ENCODE data around the gene GIMAP8. TPM values are rescaled to one million over a fixed set of nuclear protein-coding genes. Genes with fewer than 3 reads are reported as not detected.

GIMAP8 gene
- total RNA-seq, 1 donor from 2014 or later, result not detected

DNA sequence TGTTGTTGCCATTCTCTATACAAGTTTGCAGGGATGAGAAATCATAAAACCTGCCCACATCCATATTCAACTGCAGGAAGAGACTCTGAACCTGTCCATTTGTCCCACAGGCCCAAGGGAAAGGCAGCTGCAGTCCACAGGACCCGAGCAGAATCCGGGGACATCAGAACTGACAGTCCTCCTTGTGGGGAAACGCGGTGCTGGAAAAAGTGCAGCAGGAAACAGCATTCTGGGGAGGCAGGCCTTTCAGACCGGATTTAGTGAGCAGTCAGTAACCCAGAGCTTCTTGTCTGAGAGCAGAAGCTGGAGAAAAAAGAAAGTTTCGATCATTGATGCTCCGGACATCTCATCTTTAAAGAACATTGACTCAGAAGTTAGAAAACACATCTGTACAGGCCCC lies 23.5 kb downstream of the GIMAP8 start:
- no peaks in the 10 kb centered on the region for H3K9me3 Mint-ChIP-seq (ENCODE audit: low read depth)
- H3K4me3 Mint-ChIP-seq (ENCODE audit: unreplicated experiment), result no peak overlapping the region
- H3K27me3 Mint-ChIP-seq (ENCODE audit: low read depth), result peaks cover 14% of the 10 kb centered on the region
- no peaks in the 10 kb centered on the region for H3K36me3 Mint-ChIP-seq (ENCODE audit: low read depth)
- TF ChIP-seq, protein P1, sequence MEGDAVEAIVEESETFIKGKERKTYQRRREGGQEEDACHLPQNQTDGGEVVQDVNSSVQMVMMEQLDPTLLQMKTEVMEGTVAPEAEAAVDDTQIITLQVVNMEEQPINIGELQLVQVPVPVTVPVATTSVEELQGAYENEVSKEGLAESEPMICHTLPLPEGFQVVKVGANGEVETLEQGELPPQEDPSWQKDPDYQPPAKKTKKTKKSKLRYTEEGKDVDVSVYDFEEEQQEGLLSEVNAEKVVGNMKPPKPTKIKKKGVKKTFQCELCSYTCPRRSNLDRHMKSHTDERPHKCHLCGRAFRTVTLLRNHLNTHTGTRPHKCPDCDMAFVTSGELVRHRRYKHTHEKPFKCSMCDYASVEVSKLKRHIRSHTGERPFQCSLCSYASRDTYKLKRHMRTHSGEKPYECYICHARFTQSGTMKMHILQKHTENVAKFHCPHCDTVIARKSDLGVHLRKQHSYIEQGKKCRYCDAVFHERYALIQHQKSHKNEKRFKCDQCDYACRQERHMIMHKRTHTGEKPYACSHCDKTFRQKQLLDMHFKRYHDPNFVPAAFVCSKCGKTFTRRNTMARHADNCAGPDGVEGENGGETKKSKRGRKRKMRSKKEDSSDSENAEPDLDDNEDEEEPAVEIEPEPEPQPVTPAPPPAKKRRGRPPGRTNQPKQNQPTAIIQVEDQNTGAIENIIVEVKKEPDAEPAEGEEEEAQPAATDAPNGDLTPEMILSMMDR (IDR thresholded peaks at IDR 0.05), result no peak
- DNase-seq (ENCODE audit: low spot score), result no peak
- no peak overlapping the region for H3K27ac Mint-ChIP-seq (ENCODE audit: unreplicated experiment)
- H3K4me1 Mint-ChIP-seq (ENCODE audit: low read depth), result no peaks in the 10 kb centered on the region

- TF ChIP-seq, protein P1 (IDR thresholded peaks at IDR 0.05), result no peak
- Mint-ChIP-seq H3K36me3 (ENCODE audit: low read depth) (no peaks in the 10 kb centered on the region), H3K27ac (ENCODE audit: unreplicated experiment) (no peak overlapping the region)
These were observed 25.9 kb downstream of the GIMAP8 start for GRCh38 chr7:150476285-150476684.

GRCh38 chr7:150476819-150477631 lies 26.6 kb downstream of the GIMAP8 start:
- Mint-ChIP-seq H3K4me1 (ENCODE audit: low read depth) (no peaks in the 10 kb centered on the region), H3K36me3 (ENCODE audit: low read depth) (no peaks in the 10 kb centered on the region), H3K4me3 (ENCODE audit: unreplicated experiment) (no peak overlapping the region), H3K27me3 (ENCODE audit: low read depth) (peaks cover 5% of the 10 kb centered on the region), H3K27ac (ENCODE audit: unreplicated experiment) (no peak overlapping the region), H3K9me3 (ENCODE audit: low read depth) (no peaks in the 10 kb centered on the region)
- TF ChIP-seq, protein P1 (IDR thresholded peaks at IDR 0.05), result no peak
- DNase-seq (ENCODE audit: low spot score), result no peak

More at GRCh38 chr7:150476285-150476684, 25.9 kb downstream of the GIMAP8 start:
- Mint-ChIP-seq H3K27me3 (ENCODE audit: low read depth) (peaks cover 8% of the 10 kb centered on the region), H3K4me1 (ENCODE audit: low read depth) (no peaks in the 10 kb centered on the region), H3K4me3 (ENCODE audit: unreplicated experiment) (no peak overlapping the region), H3K9me3 (ENCODE audit: low read depth) (no peaks in the 10 kb centered on the region)
- DNase-seq (ENCODE audit: low spot score), result no peak

DNA sequence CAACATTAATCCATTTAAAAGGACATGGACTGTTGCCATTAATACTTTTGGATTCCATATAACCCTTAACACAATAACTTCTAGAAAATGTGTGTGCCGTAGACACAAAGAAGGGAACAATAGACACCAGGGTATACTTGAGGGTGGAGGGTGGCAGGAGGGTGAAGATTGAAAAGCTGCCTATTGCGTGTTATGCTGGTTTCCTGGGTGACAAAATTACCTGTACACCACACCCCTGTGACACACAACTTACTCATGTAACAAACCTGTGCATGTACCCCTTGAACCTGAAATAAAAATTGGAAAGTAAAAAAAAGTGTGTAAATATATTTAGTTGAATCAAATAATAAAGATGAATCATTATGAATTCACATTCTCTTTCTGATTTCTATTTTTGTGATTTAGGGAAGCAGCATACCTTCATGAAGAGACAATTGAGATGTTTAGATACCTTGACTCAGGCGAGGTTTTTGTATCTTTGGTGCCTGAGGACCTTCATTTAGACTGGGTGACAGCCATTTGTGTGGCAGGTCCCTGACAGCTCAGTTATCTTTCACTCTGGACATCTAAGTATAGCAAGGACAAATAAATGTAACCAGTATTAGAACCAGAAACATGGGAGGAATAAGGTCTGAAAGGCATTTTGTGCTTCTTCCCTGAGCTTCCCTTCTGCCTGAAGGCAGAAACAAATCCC lies 28.7 kb downstream of the GIMAP8 start:
- TF ChIP-seq, protein P1 (IDR thresholded peaks at IDR 0.05), result no peak
- no peaks in the 10 kb centered on the region for H3K4me1 Mint-ChIP-seq (ENCODE audit: low read depth)
- H3K9me3 Mint-ChIP-seq (ENCODE audit: low read depth), result no peaks in the 10 kb centered on the region
- no peak for DNase-seq (ENCODE audit: low spot score)
- H3K36me3 Mint-ChIP-seq (ENCODE audit: low read depth), result no peaks in the 10 kb centered on the region
- no peak overlapping the region for H3K27ac Mint-ChIP-seq (ENCODE audit: unreplicated experiment)
- no peak overlapping the region for H3K4me3 Mint-ChIP-seq (ENCODE audit: unreplicated experiment)
- peaks cover 4% of the 10 kb centered on the region for H3K27me3 Mint-ChIP-seq (ENCODE audit: low read depth)

- DNase-seq (ENCODE audit: low spot score), result no peak
- TF ChIP-seq, protein P1 (IDR thresholded peaks at IDR 0.05), result no peak
- H3K9me3 Mint-ChIP-seq (ENCODE audit: low read depth), result no peaks in the 10 kb centered on the region
- no peaks in the 10 kb centered on the region for H3K36me3 Mint-ChIP-seq (ENCODE audit: low read depth)
- H3K4me1 Mint-ChIP-seq (ENCODE audit: low read depth), result no peaks in the 10 kb centered on the region
- H3K4me3 Mint-ChIP-seq (ENCODE audit: unreplicated experiment), result no peak overlapping the region
- H3K27ac Mint-ChIP-seq (ENCODE audit: unreplicated experiment), result no peak overlapping the region
- peaks cover 4% of the 10 kb centered on the region for H3K27me3 Mint-ChIP-seq (ENCODE audit: low read depth)
These were observed 30.9 kb downstream of the GIMAP8 start for GRCh38 chr7:150481186-150481920.

Measured in chondrocyte (in vitro differentiated cells).